ENCODE measurements around the gene NUP88.
A peak's percentile ranks its signal among the peaks of the same experiment; 100 is the strongest.
"Not testable (repeated sequence)": the region's sequence is repeated elsewhere in the genome, so short reads cannot be mapped to it uniquely, and the experiment has no call there.

The NUP88 gene

DNA sequence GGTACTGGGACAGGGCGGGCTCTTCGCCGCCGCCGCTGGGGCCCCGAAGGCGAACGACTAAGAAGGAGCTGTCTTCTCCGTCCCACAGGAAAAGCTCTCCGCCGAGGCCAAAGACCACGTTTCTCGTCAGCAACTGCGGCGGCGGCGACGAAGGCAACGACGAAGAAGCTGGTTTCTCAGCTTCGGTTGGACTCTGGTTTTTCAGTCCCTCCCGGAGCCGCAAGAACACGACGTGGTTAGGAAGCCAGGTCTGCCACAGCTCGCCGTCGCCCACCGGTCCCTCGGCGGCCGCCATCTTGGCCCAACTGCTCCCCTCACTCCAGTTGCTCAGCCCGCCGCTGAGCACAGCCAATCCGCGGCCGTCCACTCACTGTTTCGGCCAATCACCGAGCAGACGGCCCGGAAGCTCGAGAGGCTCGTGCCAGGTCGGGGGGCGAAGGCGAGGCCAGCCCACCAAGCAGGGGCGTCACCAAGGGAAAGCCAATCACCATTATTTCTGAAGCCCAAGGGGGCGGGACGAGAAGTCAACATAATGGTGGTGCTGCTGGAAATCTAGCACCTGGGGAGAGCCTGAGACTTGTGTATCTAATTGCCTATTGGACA lies at the start of gene NUP88:
Gene NUP88, minus strand, starts transcription at position 307 of the 603 bp plus-strand sequence. Its CDS starts 12 bp downstream, at position 295.
- DNase-seq (ENCODE audit: low read depth) = peak; percentile 66

DNA sequence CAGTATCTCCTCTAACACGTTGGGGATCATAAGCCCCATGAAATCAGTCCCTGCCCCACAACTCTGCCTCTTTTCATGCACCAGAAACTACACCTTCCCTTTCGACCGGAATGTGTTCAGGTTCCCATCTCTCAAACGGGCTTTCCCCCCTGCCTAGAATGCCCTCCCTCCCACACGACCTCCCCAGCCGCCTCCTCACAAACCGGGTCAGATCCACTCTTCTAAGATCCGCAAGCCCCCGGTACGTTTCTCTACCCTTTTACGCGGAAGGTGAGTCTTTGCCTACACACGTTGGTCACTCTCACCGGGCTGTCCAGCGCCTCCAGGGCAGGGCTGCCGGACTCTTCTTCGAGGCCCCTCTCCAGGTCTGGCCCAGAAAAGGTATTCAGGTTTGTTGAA lies 48.6 kb upstream of the NUP88 start:
- DNase-seq (ENCODE audit: low read depth) = no peak

GRCh38 chr17:5467416-5467815 lies 48.0 kb upstream of the NUP88 start:
- DNase-seq (ENCODE audit: low read depth) = no peak

DNA sequence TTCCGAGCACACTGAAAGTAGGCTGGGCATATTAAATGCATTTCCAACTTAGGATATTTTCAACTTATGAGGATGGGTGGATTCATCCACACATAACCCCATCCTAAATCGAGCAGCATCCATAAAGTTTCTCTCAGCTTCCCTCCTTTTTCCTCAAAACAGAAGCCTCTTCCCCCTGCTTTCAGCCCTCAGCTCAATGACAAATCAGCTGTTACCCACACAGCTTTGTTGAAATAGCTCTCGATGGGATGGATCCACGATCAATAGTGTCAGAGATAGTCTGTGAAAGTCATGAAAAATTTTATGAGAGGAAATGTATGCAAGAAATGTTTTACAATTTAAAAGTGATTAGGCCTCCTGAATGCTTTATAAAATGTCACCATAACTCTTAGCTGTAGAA lies 46.8 kb upstream of the NUP88 start:
- DNase-seq (ENCODE audit: low read depth) = no peak

DNA sequence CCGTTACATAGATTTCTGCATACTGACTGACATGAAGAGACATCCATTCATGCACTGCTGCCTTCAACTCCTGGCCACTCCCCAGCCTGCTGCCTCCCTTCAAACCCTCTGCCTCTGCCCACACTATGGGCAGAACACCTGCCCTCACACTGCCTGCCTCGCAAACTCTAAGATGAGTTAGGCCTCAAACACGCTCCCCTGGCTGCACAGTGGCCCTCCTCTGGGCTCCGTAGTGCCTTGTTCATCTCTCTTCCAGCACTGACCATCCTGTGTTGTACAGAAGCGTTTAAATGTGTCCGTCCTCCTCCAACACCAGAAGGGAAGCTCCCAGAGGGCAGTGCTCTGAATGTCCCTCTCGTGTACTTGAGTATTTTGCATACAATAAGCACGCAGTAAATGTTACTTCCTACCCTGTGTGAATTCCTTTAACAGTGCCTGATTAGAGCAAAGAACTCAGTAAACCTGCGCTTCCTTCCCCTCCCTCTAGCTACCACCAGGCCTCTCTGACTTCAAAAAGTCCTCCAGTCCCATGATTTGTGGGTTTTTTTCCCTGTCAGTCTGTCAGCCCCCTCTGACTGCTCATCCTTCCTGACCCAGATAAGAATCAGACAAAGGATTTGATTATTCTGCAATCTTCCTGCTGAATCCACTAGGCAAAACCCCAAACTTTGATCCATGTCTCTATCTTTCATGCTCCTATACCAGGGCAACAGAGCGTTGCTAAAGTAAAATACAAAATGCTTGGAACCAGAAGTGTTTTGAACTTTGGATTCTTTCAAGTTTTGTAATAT lies 45.5 kb upstream of the NUP88 start:
- DNase-seq (ENCODE audit: low read depth) = no peak

DNA sequence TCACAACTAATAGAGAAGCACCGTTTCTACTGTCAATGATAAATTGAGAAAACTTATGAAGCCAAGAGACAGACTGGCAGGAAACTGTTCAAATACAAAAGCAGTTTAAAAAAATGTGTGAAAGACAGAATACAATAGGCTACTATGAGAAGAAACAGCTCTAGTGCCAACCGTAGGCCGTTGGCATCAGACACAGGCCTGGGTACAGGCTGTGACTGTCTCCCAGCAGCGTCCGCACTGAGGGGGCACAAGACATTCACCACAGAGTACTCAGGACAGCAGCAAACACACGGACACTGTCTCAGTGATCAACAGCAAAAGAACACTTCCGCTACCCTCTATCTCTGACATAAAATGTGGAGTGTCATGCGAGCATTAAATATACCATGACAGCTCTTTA lies 27.3 kb upstream of the NUP88 start:
- no peak for DNase-seq (ENCODE audit: low read depth)

DNA sequence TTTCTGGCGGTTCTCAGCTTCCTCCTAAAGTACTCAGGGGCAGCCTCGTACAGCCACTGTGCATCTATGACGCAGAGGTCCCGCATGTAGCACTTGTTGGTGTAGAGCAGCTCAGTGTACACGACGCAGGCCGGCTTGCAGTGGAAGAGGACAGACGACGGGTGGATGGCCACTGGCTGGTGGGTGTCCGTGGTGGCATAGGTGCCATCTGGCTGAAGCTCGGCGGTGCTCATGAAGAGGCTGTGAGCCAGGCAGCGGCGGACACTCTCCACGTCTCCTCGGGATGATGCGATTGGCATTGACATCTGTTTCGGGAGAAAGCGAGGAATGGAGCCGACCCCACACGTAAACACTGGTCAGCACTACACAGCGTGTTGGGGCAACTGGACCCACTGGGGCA lies 24.7 kb upstream of the NUP88 start:
- no peak for DNase-seq (ENCODE audit: low read depth)

- no peak for DNase-seq (ENCODE audit: low read depth)
Observed at GRCh38 chr17:5443728-5444127, 24.3 kb upstream of the NUP88 start.

DNA sequence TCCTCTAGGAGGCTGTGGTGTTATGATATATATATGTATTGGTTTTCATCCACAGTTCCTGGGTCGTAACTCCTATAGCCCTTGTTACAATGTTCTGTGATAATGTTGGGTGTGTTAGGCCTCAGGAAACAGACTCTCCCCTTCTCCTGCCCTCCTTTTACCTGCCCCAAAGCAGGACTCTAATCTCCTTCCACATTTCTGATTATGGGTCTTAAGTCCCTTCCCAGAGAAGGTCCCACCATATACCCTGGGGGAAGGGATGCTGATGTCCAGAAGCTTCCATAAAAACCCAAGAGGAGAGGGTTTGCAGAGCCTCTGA lies 19.9 kb upstream of the NUP88 start:
- DNase-seq (ENCODE audit: low read depth) = no peak

- DNase-seq (ENCODE audit: low read depth) = peak; percentile 65
Observed at GRCh38 chr17:5438716-5439445, 19.4 kb upstream of the NUP88 start, which contains the start of gene C1QBP. Gene C1QBP, minus strand, starts transcription at chr17:5439155. Its CDS starts 82 bp downstream, at chr17:5439073.

GRCh38 chr17:5437721-5438317 lies 18.4 kb upstream of the NUP88 start:
- no peak for DNase-seq (ENCODE audit: low read depth)

DNA sequence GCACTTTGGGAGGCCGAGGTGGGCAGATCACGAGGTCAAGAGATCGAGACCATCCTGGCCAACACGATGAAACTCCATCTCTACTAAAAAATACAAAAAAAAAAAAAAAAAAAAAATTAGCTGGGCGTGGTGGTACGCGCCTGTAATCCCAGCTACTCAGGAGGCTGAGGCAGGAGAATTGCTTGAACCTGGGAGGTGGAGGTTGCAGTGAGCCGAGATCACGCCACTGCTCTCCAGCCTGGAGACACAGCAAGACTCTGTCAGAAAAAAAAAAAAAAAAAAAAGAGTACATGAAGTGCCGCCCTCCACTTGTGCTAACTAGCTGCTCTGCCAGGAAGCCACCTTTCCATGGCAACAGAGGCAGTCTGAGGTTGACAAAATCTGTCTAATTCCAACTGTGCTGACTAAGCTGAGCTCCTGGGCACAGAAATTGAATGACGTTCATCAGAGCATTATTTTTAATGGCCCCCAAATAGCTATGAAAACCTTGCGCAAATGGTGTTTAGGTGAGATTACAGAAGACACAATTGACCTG lies 16.4 kb upstream of the NUP88 start:
- not testable (repeated sequence) for DNase-seq (ENCODE audit: low read depth)

- DNase-seq (ENCODE audit: low read depth) = no peak
Observed at GRCh38 chr17:5434984-5435383, 15.5 kb upstream of the NUP88 start.

GRCh38 chr17:5431949-5432556 lies 12.6 kb upstream of the NUP88 start:
- no peak for DNase-seq (ENCODE audit: low read depth)

DNA sequence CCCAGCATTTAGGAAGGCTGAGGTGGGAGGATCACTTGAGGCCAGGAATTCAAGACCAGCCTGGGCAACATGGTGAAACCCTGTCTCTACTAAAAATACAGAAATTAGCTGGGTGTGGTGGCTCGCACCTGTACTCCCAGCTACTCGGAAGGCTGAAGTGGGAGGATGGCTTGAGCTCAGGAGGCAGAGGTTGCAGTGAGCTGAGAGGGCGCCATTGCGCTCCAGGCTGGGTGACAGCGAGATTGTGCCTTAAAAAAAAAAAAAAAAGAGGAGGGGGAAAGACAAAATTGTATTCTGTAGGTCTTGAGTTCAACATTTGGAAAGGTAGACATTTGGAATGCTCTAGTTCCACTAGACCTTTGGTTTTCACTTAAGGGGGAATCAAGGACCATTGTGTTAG lies 11.8 kb upstream of the NUP88 start:
- DNase-seq (ENCODE audit: low read depth) = not testable (repeated sequence)

DNA sequence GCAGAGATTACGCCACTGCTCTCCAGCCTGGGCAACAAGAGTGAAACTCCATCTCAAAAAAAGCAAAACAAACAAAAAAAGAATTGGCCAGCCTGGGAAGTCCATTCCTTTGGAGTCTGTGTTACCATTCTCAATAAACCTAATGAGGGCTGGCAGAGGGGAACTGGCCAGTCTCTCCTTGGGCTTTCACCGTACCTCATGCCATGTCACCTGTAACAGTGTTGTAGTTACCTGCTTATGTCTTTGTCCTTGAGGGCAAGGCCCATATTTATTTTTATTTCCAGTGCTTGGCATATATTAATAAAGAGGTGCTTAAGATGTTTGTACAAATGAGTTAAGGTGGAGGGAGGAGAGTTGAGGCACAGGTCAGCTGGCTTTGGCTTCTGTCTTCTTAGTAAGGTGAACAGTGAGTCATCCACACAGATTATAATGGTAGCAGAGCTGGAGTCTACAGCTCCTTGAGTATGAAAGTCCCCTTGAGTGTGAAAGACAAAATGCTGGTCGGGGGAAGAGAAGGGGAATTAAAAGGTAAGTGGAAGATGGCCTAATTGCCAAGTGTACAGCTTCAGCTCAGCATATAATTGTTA lies 11.0 kb upstream of the NUP88 start:
- no peak for DNase-seq (ENCODE audit: low read depth)

DNA sequence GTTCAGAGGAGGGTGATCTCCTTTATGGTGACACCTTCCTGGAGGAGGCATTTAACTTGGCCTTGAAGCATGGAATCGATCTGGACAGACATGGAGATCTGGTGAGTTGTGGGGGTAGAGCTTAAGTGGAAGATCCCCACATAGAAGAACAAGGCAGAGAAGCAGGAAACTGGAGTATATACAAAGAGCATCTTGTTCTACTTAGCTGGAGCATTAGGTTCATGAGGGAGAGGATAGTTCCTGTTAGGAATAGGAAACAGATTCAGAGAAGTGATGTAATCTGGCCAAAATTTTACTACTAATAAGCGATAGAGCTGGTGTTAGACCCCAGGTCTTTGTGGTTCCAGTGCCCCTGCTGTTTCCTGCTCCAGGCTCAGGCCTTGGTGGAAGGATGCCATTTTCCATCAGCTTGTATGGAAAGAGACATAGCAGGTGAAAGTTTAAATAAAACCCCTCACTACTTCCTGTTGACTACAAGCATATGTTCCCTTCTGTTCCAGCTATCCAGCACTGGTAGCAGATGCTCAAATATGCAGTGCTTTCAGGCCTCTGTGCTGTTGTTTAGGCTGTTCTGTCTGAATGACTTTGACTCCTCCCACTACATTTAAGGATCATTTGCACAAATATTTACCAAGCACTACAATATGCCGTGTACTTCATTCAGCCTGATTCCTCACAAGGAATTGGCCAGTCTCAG lies 9.9 kb upstream of the NUP88 start:
- no peak for DNase-seq (ENCODE audit: low read depth)

DNA sequence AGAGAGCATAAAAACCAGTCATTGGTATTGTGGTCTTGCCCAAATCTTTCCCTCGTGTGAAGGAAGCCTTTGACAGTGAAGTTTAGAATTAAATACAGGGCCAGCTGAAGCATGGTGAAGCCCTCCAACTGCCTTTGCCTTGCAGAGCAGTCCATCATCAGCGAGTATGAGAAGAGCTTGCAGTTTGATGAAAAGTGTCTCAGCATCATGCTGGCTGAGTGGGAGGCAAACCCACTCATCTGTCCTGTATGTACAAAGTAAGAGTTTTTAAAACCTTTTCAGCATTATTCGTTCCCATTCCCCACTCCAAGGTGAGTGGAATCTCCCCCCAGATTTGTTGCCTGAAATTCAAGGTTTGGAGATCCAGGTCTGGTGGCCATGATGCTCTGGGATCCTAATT lies 6.4 kb upstream of the NUP88 start:
- DNase-seq (ENCODE audit: low read depth) = no peak

- no peak for DNase-seq (ENCODE audit: low read depth)
Observed at GRCh38 chr17:5424909-5425308, 5.4 kb upstream of the NUP88 start.

DNA sequence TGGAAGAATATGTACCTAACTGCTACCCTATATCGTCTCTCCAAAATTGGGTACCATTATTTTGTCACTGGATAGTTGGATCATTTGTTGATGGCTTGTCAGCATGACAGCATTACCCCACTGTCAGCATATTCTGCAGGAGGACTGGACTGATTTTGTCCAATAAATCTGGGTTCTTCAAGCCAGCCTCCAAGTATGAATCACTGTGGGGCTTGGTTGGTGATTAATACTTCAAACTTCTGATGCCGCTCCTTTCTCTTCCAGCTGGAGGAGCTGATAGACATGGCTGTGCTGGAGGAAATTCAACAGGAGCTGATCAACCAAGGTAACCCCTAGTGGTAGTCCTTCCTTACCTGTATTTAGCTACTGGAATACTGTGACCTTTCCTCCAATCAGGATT lies 3.0 kb upstream of the NUP88 start:
- no peak for DNase-seq (ENCODE audit: low read depth)

Data from CMK (cell line).